ENCODE results near the gene SPATA2. TPM values are rescaled to one million over a fixed set of nuclear protein-coding genes. Genes with fewer than 3 reads are reported as not detected.

Gene SPATA2
- total and polyA plus RNA-seq, 12 donors: 2.8 to 9.3 (median 6.1) TPM

- no peaks in the 10 kb centered on the region for H3K9me3 ChIP-seq (replicated peaks in 1 of 3)
- intact Hi-C loops (cut with DNase I): no loop called here
- WGBS, 4 donors: 93 to 94% (median 94%) methylated on average over 23 to 29 of the region's 29 CpGs
- H3K27ac ChIP-seq: no peak overlapping the region
- peak in 1 of 7 donors; percentile 18 for DNase-seq
- no peak for TF ChIP-seq POLR2A (IDR thresholded peaks at IDR 0.05)
- no peak for TF ChIP-seq CTCF (IDR thresholded peaks at IDR 0.05)
- H3K4me1 ChIP-seq (replicated peaks in 1 of 2): peaks cover 9 to 14% of the 10 kb centered on the region in 2 donors
- no peak overlapping the region for H3K4me3 ChIP-seq
- no peaks in the 10 kb centered on the region for H3K27me3 ChIP-seq
- peaks cover 0 to 48% of the 10 kb centered on the region in 2 donors for H3K36me3 ChIP-seq (replicated peaks in 1 of 2)
Measured at GRCh38 chr20:49905415-49906091, 9.8 kb downstream of the SPATA2 start.

- 86 to 93% (median 90%) methylated on average over 17 of the region's 17 CpGs for WGBS, 4 donors
- TF ChIP-seq CTCF (IDR thresholded peaks at IDR 0.05) (no peak), POLR2A (IDR thresholded peaks at IDR 0.05) (no peak)
- Histone ChIP-seq H3K4me3 (no peak overlapping the region), H3K27ac (no peak overlapping the region), H3K4me1 (replicated peaks in 1 of 2) (peaks cover 4 to 5% of the 10 kb centered on the region in 2 donors), H3K27me3 (no peaks in the 10 kb centered on the region), H3K9me3 (replicated peaks in 1 of 3) (no peaks in the 10 kb centered on the region), H3K36me3 (replicated peaks in 1 of 2) (peaks cover 0 to 48% of the 10 kb centered on the region in 2 donors)
- DNase-seq: no peak
- intact Hi-C loops (cut with DNase I): no loop called here
Measured at GRCh38 chr20:49904440-49905214, 10.7 kb downstream of the SPATA2 start.

- no peak for TF ChIP-seq POLR2A (IDR thresholded peaks at IDR 0.05)
- no peak for TF ChIP-seq CTCF (IDR thresholded peaks at IDR 0.05)
- Histone ChIP-seq H3K27me3 (no peaks in the 10 kb centered on the region), H3K9me3 (replicated peaks in 1 of 3) (no peaks in the 10 kb centered on the region), H3K4me1 (replicated peaks in 1 of 2) (no peaks in the 10 kb centered on the region), H3K4me3 (no peak overlapping the region), H3K36me3 (replicated peaks in 1 of 2) (peaks cover 0 to 28% of the 10 kb centered on the region in 2 donors), H3K27ac (no peak overlapping the region)
- peak in 2 of 7 donors; percentile 15 to 60 for DNase-seq
- intact Hi-C loops (cut with DNase I): no loop called here
- 74 to 90% (median 80%) methylated on average over 5 of the region's 5 CpGs for WGBS, 4 donors
Measured at GRCh38 chr20:49901588-49901987, 13.7 kb downstream of the SPATA2 start.

- H3K36me3 ChIP-seq (replicated peaks in 1 of 2): peaks cover 0 to 10% of the 10 kb centered on the region in 2 donors
- H3K4me1 ChIP-seq (replicated peaks in 1 of 2): no peaks in the 10 kb centered on the region
- no peaks in the 10 kb centered on the region for H3K9me3 ChIP-seq (replicated peaks in 1 of 3)
- DNase-seq: no peak
- no peak overlapping the region for H3K27ac ChIP-seq
- no peaks in the 10 kb centered on the region for H3K27me3 ChIP-seq
- no peak for TF ChIP-seq CTCF (IDR thresholded peaks at IDR 0.05)
- no peak for TF ChIP-seq POLR2A (IDR thresholded peaks at IDR 0.05)
- intact Hi-C loops (cut with DNase I): no loop called here
- WGBS, 4 donors: 75 to 81% (median 77%) methylated on average over 10 of the region's 10 CpGs
- H3K4me3 ChIP-seq: no peak overlapping the region
Measured at GRCh38 chr20:49899541-49900383, 15.6 kb downstream of the SPATA2 start.

Data from adrenal gland (tissue), 12 donors.